Ishikawa (cell line): Measurements from ENCODE around the gene LCP1.

ENCODE experiments used
- CEBPB ChIP-seq: IDR thresholded peaks from 2 replicates; pipeline ENCODE4 v1.6.1; 2012
- CREB1 ChIP-seq: IDR thresholded peaks from 2 replicates; pipeline ENCODE4 v1.6.1; 2012; ENCODE audit warnings: low read depth
- EGR1 ChIP-seq: IDR thresholded peaks from 2 replicates; pipeline ENCODE4 v1.6.1; 2012
- EP300 ChIP-seq: IDR thresholded peaks from 2 replicates; pipeline ENCODE4 v1.6.1; 2012; ENCODE audit warnings: borderline replicate concordance
- MAX ChIP-seq: IDR thresholded peaks from 2 replicates; pipeline ENCODE4 v1.6.1; 2012
- NFIC ChIP-seq: IDR thresholded peaks from 2 replicates; pipeline ENCODE4 v1.6.1; 2012
- RAD21 ChIP-seq: IDR thresholded peaks from 2 replicates; pipeline ENCODE4 v1.6.1; 2012; ENCODE audit warnings: low read depth
- REST ChIP-seq: IDR thresholded peaks from 2 replicates; pipeline ENCODE4 v1.6.1; 2012; ENCODE audit warnings: low read depth, mild to moderate bottlenecking
- TAF1 ChIP-seq: IDR thresholded peaks from 2 replicates; pipeline ENCODE4 v1.6.1; 2012; ENCODE audit warnings: low read depth, mild to moderate bottlenecking
- TCF12 ChIP-seq: IDR thresholded peaks from 2 replicates; pipeline ENCODE4 v1.6.1; 2012; ENCODE audit warnings: low read depth
- TEAD4 ChIP-seq: IDR thresholded peaks from 2 replicates; pipeline ENCODE4 v1.6.1; 2012
- USF1 ChIP-seq: IDR thresholded peaks from 2 replicates; pipeline ENCODE4 v1.6.1; 2012
- YY1 ChIP-seq: IDR thresholded peaks from 2 replicates; pipeline ENCODE4 v1.6.1; 2012; ENCODE audit warnings: low read depth
- ZBTB7A ChIP-seq: IDR thresholded peaks from 2 replicates; pipeline ENCODE4 v1.6.1; 2012; ENCODE audit warnings: low read depth

DNA sequence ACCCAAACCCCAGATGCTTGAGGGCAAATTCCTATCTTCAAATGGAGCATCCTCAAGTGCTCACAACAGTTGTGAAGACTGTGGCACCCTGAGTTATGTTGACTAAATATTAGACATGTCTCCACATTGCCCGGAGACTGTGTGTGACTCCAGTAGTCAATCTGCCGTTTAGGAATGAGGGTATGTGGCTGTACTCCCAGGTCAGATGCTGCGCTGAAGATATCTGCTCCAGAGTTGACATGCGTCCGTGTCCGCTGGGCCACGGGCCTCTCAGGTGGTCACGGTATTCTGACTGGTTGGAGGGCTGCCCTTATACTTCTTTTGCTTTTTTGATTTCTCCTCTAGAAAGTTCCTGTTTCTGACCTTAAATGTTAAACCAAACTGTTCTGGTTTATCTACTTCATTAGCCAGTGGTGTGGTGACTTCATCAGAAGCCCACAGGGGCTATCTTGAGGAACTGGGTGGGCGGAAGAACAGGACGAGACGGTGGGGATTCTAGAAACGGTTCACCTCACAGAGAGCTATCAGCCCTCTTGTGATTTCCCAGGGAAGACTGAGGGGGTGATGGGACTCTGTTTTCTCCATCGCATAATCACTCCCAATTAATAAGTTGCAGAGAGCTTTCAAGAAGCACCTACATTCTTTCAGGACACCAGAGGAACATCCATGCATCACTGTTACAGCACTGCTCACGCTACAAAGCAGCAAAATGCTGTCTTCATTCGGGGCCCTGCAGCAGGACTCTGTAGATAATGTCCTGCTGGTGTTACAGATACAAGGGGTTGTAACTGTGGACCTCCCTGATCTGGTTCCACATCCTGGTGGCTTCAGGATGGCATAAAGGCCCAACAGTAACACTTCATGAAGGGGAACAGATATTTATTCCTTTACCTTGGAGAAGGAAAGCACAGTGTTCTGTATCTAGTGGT is 1.3 kb upstream of the LCP1 start:
- TF ChIP-seq EP300 (no peak), YY1 (no peak), TCF12 (no peak), MAX (no peak), CREB1 (no peak), REST (no peak), CEBPB (no peak), TAF1 (no peak), USF1 (no peak), ZBTB7A (no peak), RAD21 (no peak), NFIC (no peak), EGR1 (no peak), TEAD4 (no peak)
